Stimulated activated CD4-positive, alpha-beta T cell treated with anti-CD3 and anti-CD28 coated beads, Interleukin-15, amount 100 ng/mL, for 24 hours (primary cell): ENCODE measurements around the gene OXSR1.
"Not testable (repeated sequence)": the region's sequence is repeated elsewhere in the genome, so short reads cannot be mapped to it uniquely, and the experiment has no call there.

Source experiments
- DNase-seq: peaks from one replicate; pipeline ENCODE4 v3.0.0-alpha.2; 2020

Gene OXSR1

DNA sequence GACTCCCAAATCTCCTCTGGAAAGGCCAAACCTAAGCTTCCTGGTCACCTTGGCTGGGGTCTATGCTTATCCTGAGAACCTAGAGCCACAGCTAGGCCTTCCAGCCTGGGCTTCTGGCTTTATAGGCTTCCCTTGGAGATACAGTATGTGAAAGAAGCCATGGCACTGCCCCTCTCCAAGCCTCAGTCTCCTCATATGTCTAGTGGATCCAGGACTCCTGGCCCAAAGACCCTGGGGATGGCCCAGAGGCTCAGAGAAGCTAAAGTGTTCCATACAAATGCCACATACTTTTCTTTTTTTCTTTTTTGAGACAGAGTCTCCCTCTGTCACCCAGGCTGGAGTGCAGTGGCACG, 37.1 kb upstream of the OXSR1 start:
- no peak for DNase-seq

DNA sequence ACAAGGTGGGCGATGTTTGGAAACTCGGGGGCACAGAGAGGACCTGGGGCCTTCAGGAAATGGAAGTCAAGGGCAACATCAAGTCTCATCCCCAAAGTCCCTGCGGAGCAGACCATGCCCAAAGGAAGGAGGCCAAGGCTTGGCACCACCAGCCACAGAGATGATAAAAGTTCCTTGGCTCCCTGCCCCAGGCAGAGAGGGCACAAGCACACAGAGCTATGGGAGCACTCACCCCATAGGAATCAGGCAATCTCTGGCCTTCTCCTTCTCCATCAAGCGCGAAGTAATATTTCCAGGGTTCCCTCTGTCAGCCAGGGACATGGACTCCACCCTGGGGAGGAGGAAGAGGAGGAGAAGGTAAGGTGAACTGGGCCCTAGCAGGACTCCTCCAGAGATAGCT, 36.3 kb upstream of the OXSR1 start:
- DNase-seq, result no peak

DNA sequence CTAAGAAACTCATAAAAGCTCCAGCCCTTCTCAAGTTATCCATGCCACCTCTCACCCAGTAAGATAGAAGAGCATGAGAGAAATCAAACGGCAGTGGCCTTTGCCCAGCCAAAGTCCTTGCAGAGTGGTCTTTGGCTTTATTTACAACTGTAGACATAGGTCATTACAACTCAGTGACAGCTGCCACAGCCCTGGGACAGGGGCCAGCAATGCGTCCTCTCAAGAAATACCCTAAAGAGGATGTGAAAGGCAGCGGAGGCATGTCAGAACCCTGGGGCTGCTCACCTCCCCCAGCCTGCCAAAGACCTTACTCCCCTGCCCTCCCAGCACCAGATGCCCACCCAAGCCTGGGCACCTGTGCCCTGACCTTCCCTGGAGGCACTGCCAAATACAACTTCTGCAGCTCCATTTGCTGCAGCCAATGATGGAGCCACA, 34.7 kb upstream of the OXSR1 start:
- no peak for DNase-seq

DNA sequence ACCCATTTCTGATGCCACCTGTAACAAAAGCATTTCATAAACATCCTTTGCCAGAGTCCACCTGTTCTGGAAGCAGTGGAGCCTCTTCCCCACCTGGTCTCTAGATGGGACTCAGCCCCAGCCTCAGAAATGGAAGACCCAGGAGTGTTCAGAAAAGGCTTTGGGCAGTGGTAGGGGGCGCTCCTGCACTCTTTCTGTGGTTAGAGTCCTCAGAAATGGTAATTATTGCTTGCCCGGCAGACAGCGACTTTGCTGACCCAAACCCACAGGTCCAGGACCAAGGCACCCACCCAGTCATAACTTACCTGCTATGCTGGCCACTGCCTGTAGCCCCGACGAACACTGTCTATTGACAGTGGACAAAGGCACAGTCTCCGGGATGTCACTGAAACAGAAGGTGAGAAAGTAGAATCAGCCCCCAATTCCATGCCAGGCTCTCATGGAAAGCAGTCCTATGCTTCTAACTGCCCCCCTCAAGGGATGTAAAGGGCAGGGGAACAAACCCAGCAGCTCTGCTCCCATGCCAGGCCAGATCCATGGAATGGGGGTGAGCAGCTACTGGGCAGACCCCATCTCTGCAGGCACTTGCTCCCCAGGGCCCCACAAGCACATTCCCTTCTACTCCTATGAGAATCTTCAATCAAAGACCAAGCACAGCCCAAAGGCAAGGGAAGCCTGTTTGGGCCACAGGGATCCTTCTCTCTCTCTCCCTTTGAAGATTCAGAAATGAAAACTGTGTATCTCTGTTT, 33.5 kb upstream of the OXSR1 start:
- DNase-seq, result peak; percentile 49

DNA sequence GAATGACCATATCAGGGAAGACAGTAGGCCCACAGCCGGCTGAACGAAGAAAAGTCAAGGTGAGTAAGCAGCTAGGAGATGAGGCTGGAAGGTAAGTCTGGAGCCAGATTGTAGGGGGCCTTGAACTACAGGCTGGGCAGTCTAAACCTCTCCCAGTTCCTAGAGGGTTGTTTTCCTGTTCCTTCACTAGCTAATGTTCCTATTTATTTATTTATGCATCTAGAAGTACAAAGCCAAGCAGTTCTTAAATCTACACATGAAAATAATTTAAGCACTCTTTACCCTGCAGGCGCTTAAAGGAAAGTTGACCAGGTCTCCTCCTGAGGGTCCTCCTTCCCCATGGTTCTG, 32.2 kb upstream of the OXSR1 start:
- no peak for DNase-seq

GRCh38 chr3:38133557-38134405, 31.6 kb upstream of the OXSR1 start:
- no peak for DNase-seq

GRCh38 chr3:38134517-38135143, 30.7 kb upstream of the OXSR1 start:
- DNase-seq, result not testable (repeated sequence)

DNA sequence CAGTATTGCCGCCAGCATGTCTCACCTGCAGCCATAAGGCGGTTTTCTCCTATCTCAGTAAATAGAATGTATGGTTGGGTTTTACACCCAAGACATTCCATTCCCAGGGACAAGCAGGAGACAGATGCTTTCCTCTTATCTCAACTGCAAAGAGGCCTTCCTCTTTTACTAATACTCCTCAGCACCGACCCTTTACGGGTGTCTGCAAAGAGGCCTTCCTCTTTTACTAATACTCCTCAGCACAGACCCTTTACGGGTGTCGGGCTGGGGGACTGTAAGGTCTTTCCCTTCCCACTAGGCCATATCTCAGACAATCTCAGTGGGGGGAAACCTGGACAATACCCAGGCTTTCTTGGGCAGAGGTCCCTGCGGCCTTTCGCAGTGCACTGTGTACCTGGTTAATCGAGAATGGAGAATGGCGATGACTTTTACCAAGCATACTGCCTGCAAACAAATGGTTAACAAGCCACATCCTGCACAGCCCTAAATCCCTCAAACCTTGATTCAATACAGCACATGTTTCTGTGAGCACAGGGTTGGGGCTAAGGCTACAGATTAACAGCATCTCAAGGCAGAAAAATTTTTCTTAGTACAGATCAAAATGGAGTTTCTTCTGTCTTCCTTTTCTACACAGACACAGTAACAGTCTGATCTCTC, 29.6 kb upstream of the OXSR1 start:
- not testable (repeated sequence) for DNase-seq

DNA sequence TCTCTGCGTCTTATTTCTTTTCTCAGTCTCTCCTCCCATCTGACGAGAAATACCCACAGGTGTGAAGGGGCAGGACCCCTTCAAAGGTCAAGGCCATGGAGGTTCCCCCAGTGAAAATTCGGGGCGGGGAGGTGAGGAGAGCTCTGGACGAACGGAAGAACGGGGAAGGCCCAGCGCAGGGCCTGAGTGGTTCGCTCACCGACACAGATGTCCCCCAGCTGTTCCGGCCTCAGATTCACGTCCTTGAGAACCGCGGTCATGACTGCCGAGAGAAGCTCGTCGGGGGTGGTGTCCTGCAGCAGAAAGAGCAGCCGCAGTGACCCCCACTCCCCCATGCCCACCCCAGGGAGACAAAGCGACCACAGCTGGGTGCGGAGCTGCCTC, 29.0 kb upstream of the OXSR1 start:
- DNase-seq, result peak; percentile 40

GRCh38 chr3:38136777-38137614, 28.3 kb upstream of the OXSR1 start, which contains the start of gene ACAA1:
Gene ACAA1 (minus strand): TSS chr3:38137127. CDS start chr3:38137035, 92 bp downstream.
- peak; percentile 100 for DNase-seq

GRCh38 chr3:38137615-38138348, 27.6 kb upstream of the OXSR1 start:
- peak; percentile 43 for DNase-seq

DNA sequence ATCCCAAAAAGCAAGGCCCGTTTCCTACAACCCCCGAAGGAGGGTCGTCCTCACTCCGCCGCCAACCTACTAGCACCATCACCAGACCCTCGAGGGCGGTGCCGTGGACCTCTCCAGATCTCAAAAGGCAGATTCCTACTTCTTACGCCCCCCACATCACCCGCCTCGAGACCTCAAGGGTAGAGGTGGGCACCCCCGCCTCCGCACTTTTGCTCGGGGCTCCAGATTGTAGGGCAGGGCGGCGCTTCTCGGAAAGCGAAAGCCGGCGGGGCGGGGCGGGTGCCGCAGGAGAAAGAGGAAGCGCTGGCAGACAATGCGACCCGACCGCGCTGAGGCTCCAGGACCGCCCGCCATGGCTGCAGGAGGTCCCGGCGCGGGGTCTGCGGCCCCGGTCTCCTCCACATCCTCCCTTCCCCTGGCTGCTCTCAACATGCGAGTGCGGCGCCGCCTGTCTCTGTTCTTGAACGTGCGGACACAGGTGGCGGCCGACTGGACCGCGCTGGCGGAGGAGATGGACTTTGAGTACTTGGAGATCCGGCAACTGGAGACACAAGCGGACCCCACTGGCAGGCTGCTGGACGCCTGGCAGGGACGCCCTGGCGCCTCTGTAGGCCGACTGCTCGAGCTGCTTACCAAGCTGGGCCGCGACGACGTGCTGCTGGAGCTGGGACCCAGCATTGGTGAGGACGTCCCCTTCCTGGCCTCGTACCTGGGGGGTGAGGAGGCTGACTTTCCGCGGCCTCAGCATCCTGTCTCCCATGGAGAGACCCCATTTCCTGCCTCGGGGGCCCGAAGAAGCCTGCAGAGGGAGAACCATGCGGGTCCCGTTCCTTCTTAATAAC, 26.8 kb upstream of the OXSR1 start, which contains the start of gene MYD88:
TSS of gene MYD88 (plus strand) at position 313 of the 842 bp plus-strand sequence. CDS start at position 353, 40 bp downstream.
- peak; percentile 91 for DNase-seq

DNA sequence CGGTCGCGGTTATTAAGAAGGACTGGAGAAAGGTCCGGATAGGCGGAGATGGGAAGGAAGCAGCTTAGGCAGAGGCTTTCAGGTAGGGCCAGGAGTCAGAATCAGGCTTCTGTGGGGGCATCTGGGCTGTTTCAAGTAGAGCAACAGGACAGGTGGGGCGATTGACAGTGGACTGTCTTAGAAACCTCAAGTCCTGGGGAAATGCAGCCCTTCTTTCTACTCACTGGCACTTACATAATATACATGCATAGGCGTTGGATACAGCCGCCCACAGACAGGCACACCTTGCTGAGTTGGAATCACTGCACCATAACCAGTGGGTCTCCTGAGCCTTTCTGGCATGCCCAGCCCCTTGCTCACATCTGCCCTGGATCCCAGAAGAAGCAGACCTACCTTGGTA, 26.1 kb upstream of the OXSR1 start:
- DNase-seq, result no peak

GRCh38 chr3:38139652-38140051, 25.7 kb upstream of the OXSR1 start:
- DNase-seq, result no peak

GRCh38 chr3:38140326-38141172, 24.8 kb upstream of the OXSR1 start:
- no peak for DNase-seq

DNA sequence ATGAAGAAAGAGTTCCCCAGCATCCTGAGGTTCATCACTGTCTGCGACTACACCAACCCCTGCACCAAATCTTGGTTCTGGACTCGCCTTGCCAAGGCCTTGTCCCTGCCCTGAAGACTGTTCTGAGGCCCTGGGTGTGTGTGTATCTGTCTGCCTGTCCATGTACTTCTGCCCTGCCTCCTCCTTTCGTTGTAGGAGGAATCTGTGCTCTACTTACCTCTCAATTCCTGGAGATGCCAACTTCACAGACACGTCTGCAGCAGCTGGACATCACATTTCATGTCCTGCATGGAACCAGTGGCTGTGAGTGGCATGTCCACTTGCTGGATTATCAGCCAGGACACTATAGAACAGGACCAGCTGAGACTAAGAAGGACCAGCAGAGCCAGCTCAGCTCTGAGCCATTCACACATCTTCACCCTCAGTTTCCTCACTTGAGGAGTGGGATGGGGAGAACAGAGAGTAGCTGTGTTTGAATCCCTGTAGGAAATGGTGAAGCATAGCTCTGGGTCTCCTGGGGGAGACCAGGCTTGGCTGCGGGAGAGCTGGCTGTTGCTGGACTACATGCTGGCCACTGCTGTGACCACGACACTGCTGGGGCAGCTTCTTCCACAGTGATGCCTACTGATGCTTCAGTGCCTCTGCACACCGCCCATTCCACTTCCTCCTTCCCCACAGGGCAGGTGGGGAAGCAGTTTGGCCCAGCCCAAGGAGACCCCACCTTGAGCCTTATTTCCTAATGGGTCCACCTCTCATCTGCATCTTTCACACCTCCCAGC, 24.0 kb upstream of the OXSR1 start:
- DNase-seq, result no peak

DNA sequence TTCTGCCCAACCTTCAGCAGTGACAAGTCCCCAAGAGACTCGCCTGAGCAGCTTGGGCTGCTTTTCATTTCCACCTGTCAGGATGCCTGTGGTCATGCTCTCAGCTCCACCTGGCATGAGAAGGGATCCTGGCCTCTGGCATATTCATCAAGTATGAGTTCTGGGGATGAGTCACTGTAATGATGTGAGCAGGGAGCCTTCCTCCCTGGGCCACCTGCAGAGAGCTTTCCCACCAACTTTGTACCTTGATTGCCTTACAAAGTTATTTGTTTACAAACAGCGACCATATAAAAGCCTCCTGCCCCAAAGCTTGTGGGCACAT, 23.4 kb upstream of the OXSR1 start:
- DNase-seq, result no peak

DNA sequence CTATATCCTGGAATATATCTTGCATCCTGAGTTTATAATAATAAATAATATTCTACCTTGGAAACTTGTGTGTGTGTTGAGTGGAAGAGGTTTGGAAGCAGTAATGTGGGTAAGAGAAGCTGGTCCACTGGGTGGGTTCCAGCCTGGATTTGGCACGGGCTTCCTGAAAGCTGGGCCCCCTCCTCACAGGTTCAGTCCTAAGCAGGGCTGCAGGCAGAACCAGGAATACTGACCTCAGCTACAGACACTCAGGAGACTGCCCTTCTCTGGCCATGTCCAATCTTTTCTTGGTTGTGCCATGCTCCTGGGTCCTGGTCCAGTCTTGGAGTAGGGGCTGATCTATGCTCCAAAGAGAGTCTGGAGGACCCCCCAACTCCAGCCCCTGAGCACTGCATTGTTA, 22.4 kb upstream of the OXSR1 start:
- no peak for DNase-seq

DNA sequence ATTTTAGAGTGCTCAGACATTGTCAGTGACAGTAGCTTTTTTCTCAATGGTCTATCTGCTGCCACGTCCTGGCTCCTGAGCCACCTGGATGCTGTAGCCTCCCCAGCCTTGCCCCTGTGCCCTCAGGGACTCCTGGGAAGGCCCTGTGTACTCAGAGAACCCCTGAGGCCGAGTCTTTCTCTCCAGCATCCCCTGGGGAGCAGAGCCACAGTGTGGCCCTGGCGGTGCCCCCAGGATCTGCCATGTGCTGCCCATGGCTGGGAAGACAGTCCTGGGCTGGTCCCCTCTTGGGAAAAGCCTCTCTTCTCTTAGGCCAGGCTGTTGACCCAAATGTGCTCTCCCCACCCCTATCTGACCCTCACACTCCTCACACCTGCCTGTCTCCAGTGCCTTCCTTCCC, 21.8 kb upstream of the OXSR1 start:
- no peak for DNase-seq
